GM12891 (cell line): ENCODE measurements around the gene JAZF1.

Experiments
- DNase-seq: peaks from one replicate; pipeline ENCODE4 v3.0.0; 2011; ENCODE audit warnings: low spot score; ENCODE audit not compliant: insufficient read length
- FAIRE-seq: peaks from 2 replicates; lab custom pipeline; 2011; peaks lifted over from hg19 to GRCh38; lab: Jason Lieb, UNC
- PAX5 ChIP-seq: IDR thresholded peaks from 2 replicates; pipeline ENCODE4 v1.6.1; 2011; ENCODE audit warnings: low read length, moderate library complexity, mild to moderate bottlenecking; ENCODE audit not compliant: insufficient read depth, severe bottlenecking
- POLR2A ChIP-seq: IDR thresholded peaks from 2 replicates; pipeline ENCODE4 v1.6.1; 2011; ENCODE audit warnings: low read depth, low read length, control low read depth
- POLR2AphosphoS5 ChIP-seq: IDR thresholded peaks from 2 replicates; pipeline ENCODE4 v1.6.1; 2011; ENCODE audit warnings: low read depth, low read length, control low read depth
- POU2F2 ChIP-seq: IDR thresholded peaks from 2 replicates; pipeline ENCODE4 v1.6.1; 2011; ENCODE audit warnings: low read depth, mild to moderate bottlenecking, control low read depth, low read length, moderate library complexity
- SPI1 ChIP-seq: IDR thresholded peaks from 2 replicates; pipeline ENCODE4 v1.6.1; 2011; ENCODE audit warnings: low read depth, low read length, control low read depth
- TAF1 ChIP-seq: IDR thresholded peaks from 2 replicates; pipeline ENCODE4 v1.6.1; 2011; ENCODE audit warnings: low read depth, low read length, control low read depth

JAZF1 gene

DNA sequence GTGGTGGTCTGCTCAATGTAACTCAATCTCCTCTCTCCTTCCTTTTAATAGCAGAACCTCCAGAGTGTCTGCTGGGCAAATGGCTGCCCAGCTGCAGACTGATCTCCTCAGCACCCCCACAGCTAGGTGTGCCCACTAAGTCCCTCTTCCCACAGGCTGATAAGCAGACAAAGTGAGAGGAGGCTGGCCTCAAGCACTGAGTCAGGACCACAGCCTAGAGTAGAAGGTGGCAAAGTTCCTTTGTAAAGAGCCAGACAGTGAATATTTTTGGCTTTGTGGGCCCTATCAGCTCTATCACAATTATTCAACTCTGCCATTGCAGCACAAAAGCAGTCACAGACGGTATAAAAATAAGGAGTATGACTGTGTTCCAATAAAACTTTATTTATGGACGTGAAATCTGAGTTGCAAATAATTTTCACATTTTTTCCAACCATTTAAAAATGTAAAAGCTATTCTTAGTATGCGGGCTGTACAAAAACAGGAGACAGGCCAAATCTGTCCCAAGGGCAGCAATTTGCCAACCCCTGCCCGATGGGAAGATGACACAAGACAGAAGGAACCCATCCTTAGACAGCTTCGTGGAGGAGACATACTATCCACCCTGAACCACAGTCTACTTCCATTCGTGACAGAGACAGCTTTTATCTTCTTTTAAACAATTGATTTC lies 23.4 kb downstream of the JAZF1 start:
- FAIRE-seq (no peak), DNase-seq (no peak)
- TF ChIP-seq POLR2A, result no peak
- TF ChIP-seq POLR2AphosphoS5, result no peak
- TF ChIP-seq TAF1, result no peak
- TF ChIP-seq POU2F2, result no peak
- no peak for TF ChIP-seq SPI1
- TF ChIP-seq PAX5, result no peak

DNA sequence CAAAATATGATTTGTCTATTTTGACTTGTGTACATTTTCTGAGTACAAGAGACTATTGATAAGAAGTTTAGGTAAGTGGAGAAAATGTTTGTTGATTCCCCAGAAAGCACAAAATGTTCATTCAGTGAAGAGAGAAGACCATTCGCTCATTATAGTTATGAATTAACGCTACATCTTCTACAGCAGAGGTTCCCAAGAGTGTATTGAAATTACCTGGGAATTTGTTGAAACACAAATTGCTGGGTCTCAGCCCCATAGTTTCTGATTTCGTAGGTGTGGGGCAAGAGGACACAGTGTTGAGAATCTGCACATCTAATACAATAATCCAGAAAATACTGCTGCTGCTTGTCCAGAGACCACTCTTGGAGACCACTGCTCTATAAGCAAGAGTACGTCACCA lies 24.2 kb downstream of the JAZF1 start:
- no peak for TF ChIP-seq POLR2A
- TF ChIP-seq POLR2AphosphoS5, result no peak
- no peak for TF ChIP-seq TAF1
- no peak for TF ChIP-seq PAX5
- TF ChIP-seq POU2F2, result no peak
- no peak for TF ChIP-seq SPI1
- no peak for DNase-seq
- FAIRE-seq, result no peak

DNA sequence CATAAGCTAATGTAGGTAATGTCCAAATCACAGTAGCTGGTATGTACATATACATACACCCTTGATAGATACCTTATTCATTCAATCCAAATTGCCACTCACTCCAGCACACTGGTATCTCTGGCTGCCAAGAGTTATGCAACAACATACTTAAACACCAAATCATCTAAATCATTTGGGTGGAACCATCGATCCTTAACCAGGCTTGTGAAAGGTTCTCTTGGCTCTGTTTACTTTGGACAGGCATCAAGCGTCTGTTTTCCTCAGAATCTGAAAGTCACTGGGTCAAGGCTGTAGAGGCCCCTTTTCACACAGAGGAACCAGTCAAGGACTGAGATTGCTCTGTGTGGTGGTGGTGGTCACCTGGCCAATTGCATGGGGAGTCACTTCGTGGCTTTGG lies 24.6 kb downstream of the JAZF1 start:
- DNase-seq (no peak), FAIRE-seq (peak; percentile 79)
- TF ChIP-seq PAX5, result no peak
- no peak for TF ChIP-seq POU2F2
- TF ChIP-seq POLR2A, result no peak
- TF ChIP-seq SPI1, result no peak
- no peak for TF ChIP-seq TAF1
- no peak for TF ChIP-seq POLR2AphosphoS5

DNA sequence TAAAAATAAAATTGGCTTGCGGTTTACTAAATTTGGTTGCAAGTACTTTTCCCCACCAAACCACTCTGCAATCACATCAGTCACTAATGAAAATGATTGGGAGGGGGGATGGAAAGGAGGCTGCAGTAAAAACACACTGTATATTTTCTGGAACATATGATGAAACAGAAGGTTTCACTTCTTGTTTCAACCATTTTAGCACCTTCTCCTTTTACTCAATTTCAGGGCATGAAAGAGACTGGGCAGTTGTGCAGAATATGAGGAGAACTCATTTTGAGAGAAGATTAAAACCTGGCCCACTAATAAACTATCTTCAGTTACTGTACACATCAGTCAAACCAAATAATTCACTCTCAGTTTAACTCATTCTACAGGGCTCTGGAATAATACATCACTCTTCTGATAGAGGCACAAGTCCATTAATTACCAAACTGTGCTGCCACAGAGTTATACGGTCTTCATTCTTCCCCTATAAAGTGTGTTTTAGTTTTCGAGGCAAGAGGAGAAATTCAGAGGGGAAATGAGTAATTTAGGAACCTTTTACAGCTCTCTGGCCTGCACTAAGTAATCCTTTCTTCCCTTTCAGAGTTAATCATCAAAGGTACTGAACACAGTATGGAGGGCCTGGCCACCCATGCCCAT lies 25.5 kb downstream of the JAZF1 start:
- no peak for TF ChIP-seq POLR2AphosphoS5
- no peak for TF ChIP-seq POLR2A
- peak; percentile 67; the same call in 1 of the 2 replicates for TF ChIP-seq POU2F2
- TF ChIP-seq TAF1, result no peak
- TF ChIP-seq SPI1, result peak; percentile 97
- no peak for TF ChIP-seq PAX5
- FAIRE-seq (peak; percentile 68), DNase-seq (peak; percentile 35)

DNA sequence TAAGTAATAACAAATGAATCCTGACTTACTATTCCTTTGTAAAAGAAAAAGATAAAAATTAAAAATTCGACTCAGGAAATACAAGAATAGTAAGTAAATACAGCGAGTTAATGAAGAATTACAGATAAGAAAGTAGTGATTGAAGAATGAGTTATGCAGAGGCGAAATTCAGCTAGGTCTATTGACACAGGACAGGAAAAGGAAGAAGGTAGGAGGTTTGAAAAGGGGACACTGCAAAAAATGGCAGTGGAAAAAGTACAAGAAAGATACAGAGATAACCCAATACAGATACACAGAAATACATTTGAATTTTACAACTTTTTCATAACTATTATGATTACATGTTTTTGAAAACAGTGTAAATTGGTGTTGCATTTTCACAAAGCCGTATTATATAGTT lies 28.0 kb downstream of the JAZF1 start:
- no peak for DNase-seq
- FAIRE-seq, result no peak
- TF ChIP-seq PAX5 (no peak), POLR2A (no peak), POLR2AphosphoS5 (no peak), POU2F2 (no peak), SPI1 (no peak), TAF1 (no peak)

DNA sequence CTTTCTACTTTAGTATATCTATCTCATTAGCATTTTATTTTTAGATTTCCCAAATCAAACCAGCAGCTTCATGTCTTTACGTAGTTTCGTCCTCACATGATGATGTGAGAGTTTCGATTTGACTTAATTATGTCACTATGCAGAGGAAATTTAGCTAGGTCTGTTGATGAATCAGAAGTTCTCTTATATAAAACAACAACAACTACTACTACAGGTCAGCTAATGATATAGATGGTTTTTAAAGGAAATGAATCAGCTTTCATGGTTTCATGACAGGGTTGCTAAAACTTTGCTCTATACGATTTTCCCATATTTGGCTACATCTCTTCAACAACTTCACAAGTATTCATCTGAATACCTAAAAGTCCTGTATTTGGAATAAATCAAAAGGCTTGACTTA lies 28.6 kb downstream of the JAZF1 start:
- DNase-seq, result no peak
- FAIRE-seq, result no peak
- TF ChIP-seq POLR2A (no peak), POLR2AphosphoS5 (no peak), SPI1 (no peak), TAF1 (no peak), PAX5 (no peak), POU2F2 (no peak)

DNA sequence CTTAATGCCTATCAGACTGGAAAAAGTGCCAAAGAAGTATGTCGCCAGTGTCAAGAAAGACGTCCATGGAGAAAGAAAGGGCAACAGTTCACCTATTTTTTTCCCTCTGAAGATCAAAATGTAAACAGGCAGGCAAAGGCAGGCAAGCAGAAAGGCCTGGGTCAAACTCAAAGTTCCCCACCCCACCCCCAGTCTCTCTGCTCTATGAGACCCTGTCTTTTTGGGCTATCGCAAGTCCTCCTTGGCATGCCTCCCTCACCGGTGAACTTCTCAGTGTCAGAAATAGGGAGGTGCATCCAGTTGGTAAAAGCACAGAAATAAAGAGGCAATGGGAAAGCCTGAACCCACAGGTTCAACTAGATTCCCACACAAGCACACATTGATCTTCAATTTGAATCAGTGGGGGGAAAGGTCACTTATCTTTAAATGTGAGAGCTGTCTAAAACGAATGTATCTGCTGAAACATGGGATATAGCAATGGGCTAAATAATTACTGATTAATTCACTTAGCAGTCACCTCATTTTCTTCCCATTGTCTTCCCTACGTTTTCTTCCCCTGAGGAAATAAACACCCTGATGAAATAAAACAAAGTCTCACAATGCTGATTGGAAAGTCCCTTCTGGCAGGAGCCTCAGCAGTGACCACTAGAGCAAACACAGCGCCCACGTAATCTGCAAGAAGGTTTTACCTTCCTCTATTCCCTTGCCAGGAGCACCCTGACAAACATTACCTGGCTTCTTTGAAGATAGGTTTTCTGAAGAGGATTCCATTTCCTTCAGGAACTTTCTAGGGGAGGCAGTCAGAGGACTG lies 31.1 kb downstream of the JAZF1 start:
- FAIRE-seq (peak; percentile 79), DNase-seq (no peak)
- TF ChIP-seq TAF1 (no peak), POU2F2 (no peak), SPI1 (no peak), POLR2A (no peak), PAX5 (no peak), POLR2AphosphoS5 (no peak)

DNA sequence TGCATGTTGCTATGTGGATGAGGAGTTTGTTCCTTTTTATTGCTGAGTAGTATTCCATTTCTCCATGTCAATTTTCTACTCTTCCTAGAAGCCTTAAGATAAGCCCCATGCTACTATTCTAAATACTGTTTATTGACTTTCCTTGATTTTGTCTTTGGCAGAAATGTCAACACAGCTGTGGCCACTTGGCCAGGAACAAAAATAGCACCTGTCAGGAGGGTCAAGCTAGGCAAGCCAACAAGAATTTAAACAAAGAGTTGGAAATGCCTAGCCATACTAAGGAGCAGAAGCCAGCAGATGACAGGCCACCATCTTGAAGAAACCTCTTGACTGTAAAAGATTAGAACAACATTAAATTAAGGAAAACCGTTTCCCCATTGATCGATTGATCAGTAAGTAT lies 34.7 kb downstream of the JAZF1 start:
- no peak for TF ChIP-seq TAF1
- TF ChIP-seq POU2F2, result no peak
- TF ChIP-seq PAX5, result no peak
- TF ChIP-seq POLR2AphosphoS5, result no peak
- no peak for TF ChIP-seq SPI1
- TF ChIP-seq POLR2A, result no peak
- FAIRE-seq, result no peak

DNA sequence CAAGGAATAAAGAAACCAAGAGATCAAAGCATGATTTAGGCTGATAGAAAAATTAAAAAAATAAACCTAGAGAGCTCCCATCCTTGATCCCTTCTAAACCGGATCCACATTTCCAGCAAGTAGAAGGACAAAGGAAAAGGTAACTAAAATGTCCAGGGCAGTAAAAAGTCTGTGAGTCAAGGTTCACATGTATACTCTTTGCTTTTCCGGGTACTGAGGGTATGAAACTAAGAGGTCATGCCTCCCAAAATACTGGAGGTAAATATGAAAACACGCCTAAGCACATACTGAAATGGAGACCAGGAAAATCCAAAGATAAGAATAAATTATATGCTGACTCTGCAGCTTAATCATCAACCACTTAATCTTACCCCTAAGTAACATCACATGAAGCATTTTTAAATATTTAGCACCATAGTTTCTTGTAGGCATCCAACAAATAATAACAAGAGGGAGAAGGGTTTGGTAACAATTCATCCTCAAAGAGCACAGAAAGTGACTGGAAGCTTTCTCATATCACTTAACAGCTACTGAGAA lies 35.4 kb downstream of the JAZF1 start:
- FAIRE-seq, result no peak
- no peak for TF ChIP-seq SPI1
- TF ChIP-seq POU2F2, result no peak
- TF ChIP-seq POLR2AphosphoS5, result no peak
- TF ChIP-seq PAX5, result no peak
- TF ChIP-seq TAF1, result no peak
- TF ChIP-seq POLR2A, result no peak
- no peak for DNase-seq

More for the DNA sequence above, 34.7 kb downstream of the JAZF1 start:
- no peak for DNase-seq
